ENCODE measurements around the gene PLEKHA7.
A peak's percentile ranks its signal among the peaks of the same experiment; 100 is the strongest.
"Not testable (repeated sequence)": the region's sequence is repeated elsewhere in the genome, so short reads cannot be mapped to it uniquely, and the experiment has no call there.

PLEKHA7 gene, protein sequence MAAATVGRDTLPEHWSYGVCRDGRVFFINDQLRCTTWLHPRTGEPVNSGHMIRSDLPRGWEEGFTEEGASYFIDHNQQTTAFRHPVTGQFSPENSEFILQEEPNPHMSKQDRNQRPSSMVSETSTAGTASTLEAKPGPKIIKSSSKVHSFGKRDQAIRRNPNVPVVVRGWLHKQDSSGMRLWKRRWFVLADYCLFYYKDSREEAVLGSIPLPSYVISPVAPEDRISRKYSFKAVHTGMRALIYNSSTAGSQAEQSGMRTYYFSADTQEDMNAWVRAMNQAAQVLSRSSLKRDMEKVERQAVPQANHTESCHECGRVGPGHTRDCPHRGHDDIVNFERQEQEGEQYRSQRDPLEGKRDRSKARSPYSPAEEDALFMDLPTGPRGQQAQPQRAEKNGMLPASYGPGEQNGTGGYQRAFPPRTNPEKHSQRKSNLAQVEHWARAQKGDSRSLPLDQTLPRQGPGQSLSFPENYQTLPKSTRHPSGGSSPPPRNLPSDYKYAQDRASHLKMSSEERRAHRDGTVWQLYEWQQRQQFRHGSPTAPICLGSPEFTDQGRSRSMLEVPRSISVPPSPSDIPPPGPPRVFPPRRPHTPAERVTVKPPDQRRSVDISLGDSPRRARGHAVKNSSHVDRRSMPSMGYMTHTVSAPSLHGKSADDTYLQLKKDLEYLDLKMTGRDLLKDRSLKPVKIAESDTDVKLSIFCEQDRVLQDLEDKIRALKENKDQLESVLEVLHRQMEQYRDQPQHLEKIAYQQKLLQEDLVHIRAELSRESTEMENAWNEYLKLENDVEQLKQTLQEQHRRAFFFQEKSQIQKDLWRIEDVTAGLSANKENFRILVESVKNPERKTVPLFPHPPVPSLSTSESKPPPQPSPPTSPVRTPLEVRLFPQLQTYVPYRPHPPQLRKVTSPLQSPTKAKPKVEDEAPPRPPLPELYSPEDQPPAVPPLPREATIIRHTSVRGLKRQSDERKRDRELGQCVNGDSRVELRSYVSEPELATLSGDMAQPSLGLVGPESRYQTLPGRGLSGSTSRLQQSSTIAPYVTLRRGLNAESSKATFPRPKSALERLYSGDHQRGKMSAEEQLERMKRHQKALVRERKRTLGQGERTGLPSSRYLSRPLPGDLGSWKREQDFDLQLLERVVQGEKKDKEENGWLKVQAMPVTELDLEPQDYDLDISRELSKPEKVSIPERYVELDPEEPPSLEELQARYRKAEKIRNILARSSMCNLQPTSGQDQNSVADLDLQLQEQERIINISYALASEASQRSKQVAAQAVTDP

DNA sequence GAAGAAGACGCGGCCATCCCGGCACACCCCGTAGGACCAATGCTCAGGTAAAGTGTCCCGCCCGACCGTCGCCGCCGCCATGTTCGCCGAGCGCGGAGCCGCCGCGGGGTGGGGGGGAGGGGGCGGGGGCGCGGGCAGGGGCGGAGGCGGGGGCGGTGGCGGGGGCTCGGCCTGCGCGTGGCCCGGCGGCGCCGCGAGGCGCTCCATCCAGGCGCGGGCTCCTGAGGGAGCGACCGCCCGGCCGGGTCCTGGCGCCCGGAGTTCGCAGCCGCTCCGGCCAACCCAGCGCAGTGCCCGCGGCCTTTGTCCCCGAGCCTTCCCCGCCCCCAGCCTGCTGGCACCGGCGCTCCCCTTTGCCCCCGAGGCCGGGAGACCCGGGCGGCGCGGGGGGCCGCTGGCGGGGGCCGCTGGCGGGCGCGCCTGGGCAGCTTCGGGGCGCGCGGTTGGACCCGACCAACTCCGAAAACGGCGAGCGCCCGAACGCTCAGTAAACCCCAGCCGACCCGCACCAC, at the start of gene PLEKHA7:
Gene PLEKHA7 (minus strand): TSS at position 94 of the 512 bp plus-strand sequence. CDS start 13 bp downstream, at position 81.
- DNase-seq: peak in 1 of 2 donors; percentile 17

DNA sequence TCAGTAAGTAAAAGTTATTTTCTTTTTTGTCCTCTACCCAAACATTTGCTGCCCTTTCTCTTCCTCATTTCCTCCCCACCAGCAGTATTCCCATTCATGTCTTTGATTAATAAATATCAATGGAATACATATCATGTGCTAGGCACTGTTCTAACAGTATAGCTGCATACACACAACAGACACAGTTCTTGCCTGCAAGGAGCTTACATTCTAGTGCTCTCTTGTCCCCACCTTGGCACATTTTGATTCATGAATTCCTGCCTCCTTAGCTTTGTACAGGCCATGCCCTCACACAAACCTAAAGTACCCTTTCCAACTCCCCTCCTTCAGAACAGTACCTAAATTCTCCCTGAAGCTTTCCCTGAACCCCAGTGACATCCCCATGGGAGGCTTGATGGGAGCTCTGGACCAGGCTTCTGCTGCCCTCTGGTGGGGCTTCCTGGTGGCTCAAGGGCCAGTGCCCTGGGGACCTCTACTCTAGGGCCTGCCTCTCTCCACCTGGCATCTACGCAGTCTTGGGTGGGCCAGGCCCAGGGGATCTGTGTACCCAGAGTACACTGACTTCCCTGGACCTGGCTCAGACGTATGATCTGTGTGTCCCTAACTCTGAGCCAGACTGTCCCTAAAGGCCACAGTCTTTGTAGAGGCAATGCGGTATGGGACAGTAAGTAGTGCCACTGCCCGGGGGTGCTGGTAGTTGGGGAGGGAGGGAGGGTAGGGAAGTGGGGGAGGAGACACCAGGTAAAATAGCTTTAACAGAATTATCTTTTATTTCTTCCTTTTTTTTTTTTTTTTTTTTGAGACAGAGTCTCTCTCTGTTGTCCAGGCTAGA, 49.2 kb upstream of the PLEKHA7 start:
- peak; percentile 33 to 43 for DNase-seq

- DNase-seq: not testable (repeated sequence)
Observed at GRCh38 chr11:17051146-17051545, 36.9 kb upstream of the PLEKHA7 start.

DNA sequence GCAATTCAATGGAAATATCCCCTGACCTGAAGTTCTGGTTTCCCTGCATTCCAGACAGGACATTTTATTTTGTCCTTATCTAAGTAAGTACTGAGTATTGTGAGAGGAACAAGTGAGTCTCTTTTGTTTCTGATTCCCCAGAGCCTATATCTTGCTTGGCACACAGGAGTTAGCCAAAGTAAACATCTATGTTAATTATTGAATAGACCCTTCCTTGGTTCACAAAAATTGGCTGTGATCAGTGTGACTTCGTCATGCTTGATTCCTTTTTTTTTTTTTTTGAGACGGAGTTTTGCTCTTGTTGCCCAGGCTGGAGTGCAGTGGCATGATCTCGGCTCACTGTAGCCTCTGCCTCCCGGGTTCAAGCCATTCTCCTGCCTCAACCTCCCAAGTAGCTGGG, 34.3 kb upstream of the PLEKHA7 start:
- DNase-seq: not testable (repeated sequence)

GRCh38 chr11:17046690-17047089, 32.5 kb upstream of the PLEKHA7 start:
- DNase-seq: no peak

- no peak for DNase-seq
Observed at GRCh38 chr11:17036666-17037658, 22.7 kb upstream of the PLEKHA7 start.

DNA sequence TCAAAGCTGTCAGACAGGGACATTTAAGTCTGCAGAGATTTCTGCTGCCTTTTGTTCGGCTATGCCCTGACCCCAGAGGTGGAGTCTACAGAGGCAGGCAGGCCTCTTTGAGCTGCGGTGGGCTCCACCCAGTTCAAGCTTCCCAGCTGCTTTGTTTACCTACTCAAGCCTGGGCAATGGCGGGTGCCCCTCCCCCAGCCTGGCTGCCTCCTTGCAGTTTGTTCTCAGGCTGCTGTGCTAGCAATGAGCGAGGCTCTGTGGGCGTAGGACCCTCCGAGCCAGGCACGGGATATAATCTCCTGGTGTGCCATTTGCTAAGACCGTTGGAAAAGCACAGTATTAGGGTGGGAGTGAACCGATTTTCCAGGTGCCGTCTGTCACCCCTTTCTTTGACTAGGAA, 19.8 kb upstream of the PLEKHA7 start:
- DNase-seq: not testable (repeated sequence)

DNA sequence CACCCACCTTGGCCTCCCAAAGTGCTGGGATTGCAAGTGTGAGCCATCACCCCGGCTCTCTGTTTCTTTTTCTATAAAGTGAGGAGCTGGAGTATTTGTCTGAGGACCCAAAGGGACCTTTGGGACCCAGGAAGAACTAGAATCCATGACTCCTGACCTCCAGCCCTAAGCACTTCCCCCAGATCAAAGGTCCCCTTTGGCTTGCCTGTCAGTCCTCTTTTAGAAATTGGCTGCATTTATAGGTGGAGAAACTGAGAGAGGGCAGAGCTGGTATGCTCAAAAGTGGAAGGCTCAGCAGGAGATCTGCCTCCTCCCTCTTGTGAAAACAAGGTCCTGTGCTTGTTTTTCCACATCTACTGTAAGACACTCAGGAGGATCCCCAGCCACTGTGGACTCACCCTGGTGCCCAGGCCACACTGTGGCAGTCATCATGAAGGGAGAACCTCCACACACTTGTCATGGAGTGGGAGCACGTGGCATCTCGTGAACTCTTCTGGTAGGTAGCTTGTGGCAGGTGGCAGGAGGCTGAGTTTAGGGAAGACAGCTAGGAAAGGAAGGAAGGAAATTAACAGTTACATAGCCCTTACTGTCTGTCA, 12.4 kb upstream of the PLEKHA7 start:
- no peak for DNase-seq

DNA sequence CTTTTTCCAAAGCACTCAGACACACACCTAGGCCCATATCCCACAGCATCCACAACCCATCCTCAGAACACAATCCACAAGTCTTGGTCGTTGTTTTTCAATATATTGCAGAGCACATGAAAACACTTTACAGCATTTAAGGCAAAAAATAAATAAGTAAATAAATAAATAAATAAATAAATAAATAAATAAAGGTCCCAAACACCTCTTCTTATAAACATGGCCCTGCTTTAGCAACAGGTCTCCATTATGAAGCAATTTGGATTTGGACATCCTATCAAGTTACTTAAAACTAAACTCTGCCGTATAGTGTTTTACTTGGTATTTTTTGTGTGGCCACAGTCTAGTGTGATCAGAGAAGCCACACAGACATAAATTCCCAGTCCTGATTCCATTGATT, 10.7 kb upstream of the PLEKHA7 start:
- no peak for DNase-seq

GRCh38 chr11:17021511-17021910, 7.3 kb upstream of the PLEKHA7 start:
- no peak for DNase-seq

GRCh38 chr11:17020831-17021230, 6.6 kb upstream of the PLEKHA7 start:
- DNase-seq: no peak

GRCh38 chr11:17019232-17019631, 5.0 kb upstream of the PLEKHA7 start:
- DNase-seq: no peak

- no peak for DNase-seq
Observed at GRCh38 chr11:17015627-17016126, 1.5 kb upstream of the PLEKHA7 start.

DNA sequence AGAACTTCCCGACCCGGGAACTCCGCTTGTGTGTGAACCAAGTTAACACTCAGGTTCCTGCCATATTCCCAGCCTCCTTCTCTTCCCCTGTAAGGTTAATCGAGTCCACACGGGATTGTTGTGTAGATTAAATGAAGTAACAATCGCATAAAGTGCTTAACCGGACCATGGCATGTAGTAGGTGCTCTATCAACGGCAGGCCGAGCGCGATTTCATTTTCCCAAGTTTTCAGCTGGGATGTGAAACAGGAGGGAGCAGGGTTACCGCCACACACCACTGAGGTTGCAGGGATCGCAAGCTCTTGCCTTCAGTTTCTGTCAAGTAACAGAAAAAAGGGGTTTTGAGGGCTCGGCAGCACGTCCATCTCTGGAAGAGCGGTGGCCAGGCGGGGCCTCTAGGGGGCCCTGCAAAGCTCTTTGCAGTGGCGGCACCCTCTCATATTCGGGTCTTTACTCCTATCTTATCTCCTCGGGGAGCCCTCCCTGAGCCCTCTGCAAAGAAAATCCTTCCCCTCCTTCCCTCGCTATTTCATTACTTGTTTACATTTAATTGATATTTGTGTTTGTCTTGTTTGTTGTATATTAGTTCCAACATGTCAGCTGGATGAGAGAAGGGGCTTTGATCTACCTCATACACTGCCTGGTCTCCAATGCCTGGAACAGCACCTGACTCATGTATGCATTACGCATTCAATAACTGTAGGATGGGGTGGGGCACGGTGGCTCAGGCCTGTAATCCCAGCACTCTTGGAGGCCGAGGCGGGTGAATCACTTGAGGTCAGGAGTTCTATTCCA, 816 bp upstream of the PLEKHA7 start:
- DNase-seq: peak in 1 of 2 donors; percentile 22

GRCh38 chr11:17013548-17014320, 480 bp downstream of the PLEKHA7 start:
- DNase-seq: peak in 1 of 2 donors; percentile 21

GRCh38 chr11:17012712-17013547, 1.3 kb downstream of the PLEKHA7 start:
- no peak for DNase-seq

- no peak for DNase-seq
Observed at GRCh38 chr11:17012179-17012578, 2.0 kb downstream of the PLEKHA7 start.

Measured in CD4-positive, alpha-beta T cell treated with Interleukin-1 beta for 1 hour (primary cell).